Left ventricle myocardium inferior (tissue), 1 donor: Measurements from ENCODE around the gene ZBTB32. TPM values are rescaled to one million over a fixed set of nuclear protein-coding genes. Genes with fewer than 3 reads are reported as not detected.

Experiments
- DNase-seq: peaks from one replicate; pipeline ENCODE4 v3.0.0-alpha.2; 2020
- H3K27ac ChIP-seq: fragments of 200-600 bp; replicated peaks from 2 replicates; pipeline ENCODE4 v1.8.0; 2021
- H3K27me3 ChIP-seq: fragments of 200-600 bp; 2 replicates; pipeline ENCODE4 v1.8.0; 2021; ENCODE audit warnings: low read depth
- H3K36me3 ChIP-seq: fragments of 200-600 bp; 2 replicates; pipeline ENCODE4 v1.8.0; 2021
- H3K4me1 ChIP-seq: fragments of 200-600 bp; 2 replicates; pipeline ENCODE4 v1.8.0; 2021
- H3K4me3 ChIP-seq: fragments of 200-600 bp; 2 replicates; pipeline ENCODE4 v1.8.0; 2021; ENCODE audit warnings: mild to moderate bottlenecking, moderate library complexity
- H3K9me3 ChIP-seq: fragments of 200-600 bp; replicated peaks from 2 replicates; pipeline ENCODE4 v1.8.0; 2021
- CTCF ChIP-seq: fragments of 200-600 bp; IDR thresholded peaks from 2 replicates; pipeline ENCODE4 v1.8.0; 2021; ENCODE audit warnings: antibody characterized with exemption, mild to moderate bottlenecking, borderline replicate concordance
- intact Hi-C: fragments of 100-400 bp; cut with micrococcal nuclease; formaldehyde crosslinking; loops from one replicate; pipeline ENCODE4 v1.11.0; 2022
- total RNA-seq: library from RNA; stranded (reverse); fragmentation: NEBNext Ultra II Directional; extraction: Animal tissue kit (Norgen Biotek cat#: 25700); gene quantifications from one replicate; pipeline ENCODE4 v1.2.1, GENCODE V29; 2021
- donor health status: DM: no; HTN: yes; CAD: no; lungs with severe emphysema.

The ZBTB32 gene
- total RNA-seq, 1 donor from 2014 or later = not detected

DNA sequence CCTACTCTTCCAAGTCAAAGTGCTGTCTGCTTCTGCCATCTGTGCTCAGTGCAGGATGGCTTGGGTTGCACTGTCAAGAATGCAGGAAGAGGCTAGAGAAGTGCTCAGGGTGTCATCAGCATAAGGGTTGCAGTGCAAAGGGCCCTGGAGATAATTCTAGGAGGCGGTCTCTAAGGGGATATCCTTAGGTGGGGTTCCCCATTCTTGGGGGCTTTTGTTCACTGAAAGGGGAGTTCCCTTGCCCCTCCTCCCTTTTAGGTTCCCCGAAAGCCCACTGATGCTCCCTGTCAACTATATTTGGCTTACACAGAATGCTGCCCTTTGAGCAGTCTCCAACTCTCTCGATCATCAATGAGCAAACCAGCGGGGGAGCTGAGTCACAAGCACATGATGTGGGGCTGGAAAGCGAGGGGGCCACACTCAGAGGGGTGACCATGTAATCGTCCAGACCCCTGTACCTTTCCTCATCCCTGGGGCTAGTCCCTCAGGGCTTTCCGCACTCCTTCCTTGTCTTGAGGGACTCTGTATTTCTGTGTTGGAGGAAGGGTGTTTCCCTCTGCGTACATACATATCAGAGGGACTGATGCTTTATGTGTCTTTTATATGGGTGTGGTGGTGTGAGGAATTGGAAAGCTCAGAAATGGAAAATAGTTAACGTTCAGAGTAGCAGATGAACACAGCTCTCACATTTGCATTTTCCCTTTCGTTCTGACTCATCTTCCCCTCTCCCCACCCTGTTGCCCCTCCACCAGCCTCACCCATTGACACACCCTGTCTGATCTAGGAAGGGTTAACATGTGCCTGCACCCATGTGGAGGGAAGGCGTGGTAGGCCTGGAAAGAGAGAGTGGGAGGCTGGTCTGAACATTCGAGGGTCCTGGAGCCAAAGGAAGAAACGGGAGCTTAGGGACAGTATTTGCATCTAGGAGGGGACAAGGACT is 6.7 kb downstream of the ZBTB32 start:
- DNase-seq = no peak
- peaks cover 9% of the 10 kb centered on the region for H3K4me1 ChIP-seq
- no peak for TF ChIP-seq CTCF
- H3K27ac ChIP-seq = no peak overlapping the region
- H3K9me3 ChIP-seq = no peaks in the 10 kb centered on the region
- no peak overlapping the region for H3K4me3 ChIP-seq
- intact Hi-C loops = no loop called here
- H3K36me3 ChIP-seq = no peaks in the 10 kb centered on the region
- H3K27me3 ChIP-seq = peaks cover 15% of the 10 kb centered on the region

DNA sequence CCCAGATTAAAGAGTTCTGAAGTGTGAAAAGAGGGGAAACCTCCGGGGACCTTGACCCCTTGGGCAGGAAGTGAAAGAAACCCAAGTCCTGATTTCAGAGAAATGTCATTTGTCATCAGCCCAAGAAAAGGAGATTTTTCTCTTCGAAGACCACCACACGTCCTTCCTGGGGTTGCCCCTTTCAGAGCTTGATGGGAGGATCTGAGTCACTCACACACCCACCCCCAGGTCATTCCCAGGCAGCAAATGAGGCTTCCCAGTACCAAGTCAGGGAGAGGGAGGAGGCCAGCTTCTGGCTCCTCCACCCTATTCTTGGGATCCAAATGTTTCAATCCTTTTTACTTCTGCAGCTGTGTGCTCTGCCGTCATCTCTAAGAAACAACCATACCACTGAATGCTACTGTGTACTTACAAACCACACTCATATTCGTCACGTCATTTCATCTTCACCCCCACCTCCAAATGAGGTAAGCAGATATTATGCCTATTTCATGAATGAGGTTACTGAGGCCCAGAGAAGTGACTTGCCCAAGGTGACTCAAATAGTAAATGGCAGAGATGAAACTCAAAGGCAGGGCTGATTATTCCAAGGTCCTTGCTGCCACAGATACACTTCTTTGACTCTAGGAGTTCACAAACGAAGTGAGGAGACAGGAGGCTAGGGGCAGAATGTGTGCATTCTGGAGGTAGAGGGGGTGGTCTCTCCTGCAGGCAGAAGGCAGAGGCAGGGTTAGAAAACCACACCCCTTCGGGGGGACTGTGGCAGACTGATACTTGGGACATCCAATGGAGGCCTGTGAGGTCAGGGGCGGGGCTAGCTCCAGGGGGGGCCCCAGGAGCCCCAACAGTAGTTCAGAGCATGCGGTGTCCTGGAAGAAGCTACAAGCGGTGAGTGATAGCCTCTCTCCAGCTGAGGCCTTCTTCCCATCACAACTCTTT is 8.5 kb downstream of the ZBTB32 start:
- intact Hi-C loops = no loop called here
- H3K4me3 ChIP-seq = no peak overlapping the region

DNA sequence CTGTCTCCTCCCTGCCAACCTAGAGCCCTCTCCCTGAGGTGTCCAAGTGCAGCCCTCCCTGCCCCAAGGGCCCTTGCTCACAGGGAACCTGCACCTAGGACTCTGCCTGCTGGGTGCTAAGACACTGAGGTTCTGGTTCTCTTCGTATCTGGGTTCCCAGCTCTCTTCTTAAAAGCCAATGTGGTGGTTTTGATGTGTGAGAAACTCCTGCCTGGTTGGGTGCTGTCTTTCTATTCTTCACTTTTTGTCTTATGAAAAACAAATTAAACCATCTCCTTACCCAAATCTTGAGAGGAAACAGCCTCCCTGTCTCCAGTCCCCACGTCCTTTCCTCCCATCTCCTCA is 9.1 kb downstream of the ZBTB32 start:
- Histone ChIP-seq H3K4me3 (no peak overlapping the region), H3K4me1 (peaks cover 25% of the 10 kb centered on the region), H3K27ac (no peak overlapping the region), H3K27me3 (peaks cover 4% of the 10 kb centered on the region), H3K36me3 (no peaks in the 10 kb centered on the region), H3K9me3 (no peaks in the 10 kb centered on the region)
- DNase-seq = no peak
- TF ChIP-seq CTCF = no peak
- intact Hi-C loops = no loop called here

More for the DNA sequence above, 8.5 kb downstream of the ZBTB32 start:
- TF ChIP-seq CTCF = no peak
- Histone ChIP-seq H3K9me3 (no peaks in the 10 kb centered on the region), H3K36me3 (no peaks in the 10 kb centered on the region), H3K27ac (no peak overlapping the region), H3K27me3 (peaks cover 7% of the 10 kb centered on the region), H3K4me1 (peaks cover 21% of the 10 kb centered on the region)
- no peak for DNase-seq

DNA sequence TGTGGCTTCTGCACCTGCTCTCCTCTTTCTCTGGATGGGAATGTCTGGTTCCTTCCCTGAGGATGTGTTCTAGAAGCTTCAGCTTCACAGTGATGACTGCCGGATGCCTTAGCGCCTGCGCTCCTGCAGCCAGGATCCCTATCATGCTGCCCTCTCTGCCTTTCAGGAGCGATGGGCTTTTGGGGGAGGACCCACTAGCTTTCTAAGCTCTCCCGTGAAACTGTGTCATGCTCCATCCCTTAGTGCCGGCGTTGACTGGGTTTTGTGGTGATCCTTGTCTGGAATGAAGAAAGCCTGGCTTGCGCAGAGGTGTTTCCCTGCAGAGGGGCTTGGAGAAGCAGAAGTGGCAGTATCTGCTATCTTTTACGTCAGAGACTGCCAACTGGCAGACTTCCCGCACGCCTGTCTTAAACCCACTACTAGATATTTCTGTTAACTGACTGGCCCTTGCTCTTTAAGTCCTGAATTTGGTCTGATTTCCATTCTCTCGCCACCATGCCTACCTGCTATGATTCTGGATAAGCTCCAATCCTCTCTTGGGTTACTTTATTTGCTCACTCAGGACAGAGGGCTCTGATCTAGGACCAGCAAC is 9.6 kb downstream of the ZBTB32 start:
- DNase-seq = no peak
- Histone ChIP-seq H3K27me3 (no peaks in the 10 kb centered on the region), H3K27ac (no peak overlapping the region), H3K4me3 (no peak overlapping the region), H3K9me3 (no peaks in the 10 kb centered on the region), H3K36me3 (no peaks in the 10 kb centered on the region), H3K4me1 (peaks cover 30% of the 10 kb centered on the region)
- intact Hi-C loops = no loop called here
- TF ChIP-seq CTCF = no peak
